Endodermal cell (in vitro differentiated cells): ENCODE results near the gene NLRC4. TPM values are rescaled to one million over a fixed set of nuclear protein-coding genes. Genes with fewer than 3 reads are reported as not detected.

Source experiments
- DNase-seq: peaks from one replicate; pipeline ENCODE4 v3.0.0-alpha.2; 2017
- H3K27ac ChIP-seq: 2 replicates; pipeline ENCODE4 v1.5.1; 2013; ENCODE audit warnings: mild to moderate bottlenecking, low read depth, low read length, moderate library complexity
- H3K27me3 ChIP-seq: 2 replicates; pipeline ENCODE4 v1.6.1; 2013; ENCODE audit warnings: mild to moderate bottlenecking, low read length, moderate library complexity; ENCODE audit not compliant: insufficient read depth, control insufficient read depth, poor library complexity, severe bottlenecking
- H3K36me3 ChIP-seq: 2 replicates; pipeline ENCODE4 v1.7.0; 2013; ENCODE audit warnings: mild to moderate bottlenecking, low read length, moderate library complexity; ENCODE audit not compliant: control insufficient read depth, insufficient read depth
- H3K4me1 ChIP-seq: one replicate; pipeline ENCODE4 v1.7.0; 2013; ENCODE audit warnings: low read length; ENCODE audit not compliant: control insufficient read depth, insufficient read depth
- H3K4me3 ChIP-seq: 2 replicates; pipeline ENCODE4 v1.5.1; 2013; ENCODE audit warnings: mild to moderate bottlenecking, low read length, moderate library complexity
- H3K9ac ChIP-seq: 2 replicates; pipeline ENCODE4 v1.6.1; 2013; ENCODE audit warnings: mild to moderate bottlenecking, low read length, moderate library complexity; ENCODE audit not compliant: poor library complexity, severe bottlenecking; ENCODE audit errors: extremely low read depth
- H3K9me3 ChIP-seq: 2 replicates; pipeline ENCODE4 v1.6.1; 2013; ENCODE audit warnings: mild to moderate bottlenecking, low read length, moderate library complexity; ENCODE audit not compliant: control insufficient read depth
- H3K27ac Mint-ChIP-seq: 2 replicates; pipeline ENCODE4 v1.8.0; 2020; ENCODE audit warnings: mixed read lengths
- H3K27me3 Mint-ChIP-seq: 2 replicates; pipeline ENCODE4 v1.8.0; 2021; ENCODE audit warnings: mild to moderate bottlenecking, mixed read lengths; ENCODE audit not compliant: insufficient read depth
- H3K36me3 Mint-ChIP-seq: 2 replicates; pipeline ENCODE4 v1.8.0; 2020; ENCODE audit warnings: low read depth, mixed read lengths
- H3K4me1 Mint-ChIP-seq: 2 replicates; pipeline ENCODE4 v1.8.0; 2020; ENCODE audit warnings: mixed read lengths
- H3K4me3 Mint-ChIP-seq: 2 replicates; pipeline ENCODE4 v1.8.0; 2020; ENCODE audit warnings: mild to moderate bottlenecking, moderate library complexity, mixed read lengths
- H3K9me3 Mint-ChIP-seq: 2 replicates; pipeline ENCODE4 v1.8.0; 2020; ENCODE audit warnings: mild to moderate bottlenecking, mixed read lengths
- WGBS, 2 experiments: methylation state at CpG; one replicate each; pipeline versions ENCODE4 v1.1.5 to v1.1.7; 2013; ENCODE audit warnings: missing lambda C conversion rate in 2 of 2, mixed read lengths in 1 of 2; ENCODE audit not compliant: insufficient coverage in 1 of 2, insufficient read length in 1 of 2; 5-methylcytosine and 5-hydroxymethylcytosine counted together
- total RNA-seq, 2 donors: library from RNA; stranded (reverse); fragmentation: NEBNext Ultra II Directional in 1 of 2; extraction: Animal tissue kit (Norgen Biotek cat#: 25700) in 1 of 2; gene quantifications; 2 replicates in 1 of 2; 3 replicates in 1 of 2; pipeline ENCODE4 v1.2.1, GENCODE V29; 2021
- TF ChIP-seq, protein P1 (sequence below): fragments of 200-600 bp; sonication (generic); conservative IDR thresholded peaks from 2 replicates; pipeline ENCODE4 v1.5.0; 2021; ENCODE audit warnings: antibody characterized with exemption, mild to moderate bottlenecking

Gene NLRC4
- total RNA-seq, 2 donors from 2014 or later: not detected

DNA sequence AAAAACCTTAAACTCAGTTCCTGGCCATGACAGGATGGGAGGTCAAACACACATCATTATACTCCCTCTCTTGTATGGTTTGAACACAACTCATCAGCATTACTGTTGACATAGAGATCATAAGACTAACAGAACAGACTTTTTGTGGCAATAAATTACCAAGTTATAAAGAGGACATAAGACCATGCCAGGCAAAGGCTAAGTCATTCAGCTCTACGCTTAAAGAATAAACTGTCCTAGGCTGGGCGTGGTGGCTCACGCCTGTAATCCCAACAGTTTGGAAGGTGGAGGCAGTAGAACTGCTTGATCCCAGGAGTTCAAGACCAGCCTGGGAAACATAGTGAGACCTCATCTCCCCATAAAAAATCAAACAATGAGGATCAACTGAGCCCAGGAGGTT, 16.4 kb downstream of the NLRC4 start:
- Mint-ChIP-seq H3K27ac (no peak overlapping the region), H3K27me3 (peaks cover 5% of the 10 kb centered on the region), H3K4me3 (no peak overlapping the region), H3K4me1 (no peaks in the 10 kb centered on the region), H3K9me3 (no peaks in the 10 kb centered on the region), H3K36me3 (no peaks in the 10 kb centered on the region)
- Histone ChIP-seq H3K27ac (no peak overlapping the region), H3K36me3 (no peaks in the 10 kb centered on the region), H3K4me1 (no peaks in the 10 kb centered on the region), H3K9ac (no peak overlapping the region), H3K4me3 (no peak overlapping the region), H3K27me3 (no peaks in the 10 kb centered on the region), H3K9me3 (no peaks in the 10 kb centered on the region)
- no peak for DNase-seq
- WGBS, 2 experiments: 92 to 96% methylated on average over 3 of the region's 3 CpGs
- TF ChIP-seq, protein P1, sequence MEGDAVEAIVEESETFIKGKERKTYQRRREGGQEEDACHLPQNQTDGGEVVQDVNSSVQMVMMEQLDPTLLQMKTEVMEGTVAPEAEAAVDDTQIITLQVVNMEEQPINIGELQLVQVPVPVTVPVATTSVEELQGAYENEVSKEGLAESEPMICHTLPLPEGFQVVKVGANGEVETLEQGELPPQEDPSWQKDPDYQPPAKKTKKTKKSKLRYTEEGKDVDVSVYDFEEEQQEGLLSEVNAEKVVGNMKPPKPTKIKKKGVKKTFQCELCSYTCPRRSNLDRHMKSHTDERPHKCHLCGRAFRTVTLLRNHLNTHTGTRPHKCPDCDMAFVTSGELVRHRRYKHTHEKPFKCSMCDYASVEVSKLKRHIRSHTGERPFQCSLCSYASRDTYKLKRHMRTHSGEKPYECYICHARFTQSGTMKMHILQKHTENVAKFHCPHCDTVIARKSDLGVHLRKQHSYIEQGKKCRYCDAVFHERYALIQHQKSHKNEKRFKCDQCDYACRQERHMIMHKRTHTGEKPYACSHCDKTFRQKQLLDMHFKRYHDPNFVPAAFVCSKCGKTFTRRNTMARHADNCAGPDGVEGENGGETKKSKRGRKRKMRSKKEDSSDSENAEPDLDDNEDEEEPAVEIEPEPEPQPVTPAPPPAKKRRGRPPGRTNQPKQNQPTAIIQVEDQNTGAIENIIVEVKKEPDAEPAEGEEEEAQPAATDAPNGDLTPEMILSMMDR: no peak

DNA sequence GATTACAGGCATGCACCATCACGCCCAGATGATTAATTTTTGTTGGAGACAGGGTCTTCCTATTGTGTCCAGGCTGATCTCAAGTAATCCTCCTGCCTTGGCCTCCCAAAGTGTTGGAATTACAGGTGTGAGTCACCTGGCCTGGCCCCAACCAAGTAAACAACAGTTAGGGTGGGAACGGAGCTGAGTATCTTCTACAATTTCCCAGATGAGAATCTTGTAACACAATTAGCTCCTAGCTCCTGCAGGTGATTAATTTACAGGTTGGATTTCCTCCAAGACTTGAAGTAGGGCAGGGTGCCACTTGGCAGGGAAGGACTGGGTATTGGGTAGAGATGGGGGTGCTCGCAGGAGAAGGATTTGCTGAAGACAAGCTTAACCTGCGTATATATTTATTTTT, 17.8 kb downstream of the NLRC4 start:
- no peak overlapping the region for H3K27ac Mint-ChIP-seq
- Histone ChIP-seq H3K4me3 (no peak overlapping the region), H3K36me3 (no peaks in the 10 kb centered on the region), H3K27ac (no peak overlapping the region), H3K4me1 (no peaks in the 10 kb centered on the region), H3K27me3 (no peaks in the 10 kb centered on the region), H3K9ac (no peak overlapping the region), H3K9me3 (no peaks in the 10 kb centered on the region)
- WGBS, 2 experiments: 81 to 89% methylated on average over 3 of the region's 4 CpGs
- H3K4me1 Mint-ChIP-seq: no peaks in the 10 kb centered on the region
- TF ChIP-seq, protein P1: no peak
- H3K4me3 Mint-ChIP-seq: no peak overlapping the region
- no peak for DNase-seq
- peaks cover 5% of the 10 kb centered on the region for H3K27me3 Mint-ChIP-seq
- no peaks in the 10 kb centered on the region for H3K9me3 Mint-ChIP-seq
- H3K36me3 Mint-ChIP-seq: no peaks in the 10 kb centered on the region

DNA sequence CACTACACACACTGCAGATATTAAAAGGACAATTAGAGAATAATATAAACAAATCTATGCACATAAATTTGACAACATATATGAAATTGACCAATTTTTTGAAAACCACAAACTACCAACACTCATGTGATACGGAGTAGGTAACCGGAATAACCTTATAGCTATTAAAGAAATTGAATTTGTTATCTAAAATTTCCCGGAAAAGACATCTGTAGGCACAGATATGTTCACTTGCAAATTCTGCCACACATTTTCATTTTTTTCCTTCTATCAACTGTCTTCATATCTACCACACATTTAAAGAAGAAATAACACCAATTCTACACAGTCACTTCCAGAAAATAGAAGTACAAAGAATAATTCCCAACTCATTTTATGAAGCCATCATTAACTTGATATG, 22.4 kb downstream of the NLRC4 start:
- Mint-ChIP-seq H3K36me3 (no peaks in the 10 kb centered on the region), H3K9me3 (no peaks in the 10 kb centered on the region), H3K27me3 (no peaks in the 10 kb centered on the region), H3K27ac (no peak overlapping the region), H3K4me1 (peaks cover 11% of the 10 kb centered on the region), H3K4me3 (no peak overlapping the region)
- H3K4me3 ChIP-seq: no peak overlapping the region
- no peaks in the 10 kb centered on the region for H3K27me3 ChIP-seq
- H3K9me3 ChIP-seq: no peaks in the 10 kb centered on the region
- H3K27ac ChIP-seq: no peak overlapping the region
- H3K9ac ChIP-seq: no peak overlapping the region
- 99% methylated on average over 3 of the region's 3 CpGs; no CpG with 5 or more reads in 1 of the 2 experiments for WGBS, 2 experiments
- H3K36me3 ChIP-seq: no peaks in the 10 kb centered on the region
- no peaks in the 10 kb centered on the region for H3K4me1 ChIP-seq
- TF ChIP-seq, protein P1: no peak
- no peak for DNase-seq
